Fibroblast of skin of right biceps (primary cell): ENCODE results near the gene DDT.
A peak's percentile ranks its signal among the peaks of the same experiment; 100 is the strongest.
"Not testable (repeated sequence)": the region's sequence is repeated elsewhere in the genome, so short reads cannot be mapped to it uniquely, and the experiment has no call there.

Source experiments
- DNase-seq: peaks from one replicate; pipeline ENCODE4 v3.0.0-alpha.2; 2013

The DDT gene

DNA sequence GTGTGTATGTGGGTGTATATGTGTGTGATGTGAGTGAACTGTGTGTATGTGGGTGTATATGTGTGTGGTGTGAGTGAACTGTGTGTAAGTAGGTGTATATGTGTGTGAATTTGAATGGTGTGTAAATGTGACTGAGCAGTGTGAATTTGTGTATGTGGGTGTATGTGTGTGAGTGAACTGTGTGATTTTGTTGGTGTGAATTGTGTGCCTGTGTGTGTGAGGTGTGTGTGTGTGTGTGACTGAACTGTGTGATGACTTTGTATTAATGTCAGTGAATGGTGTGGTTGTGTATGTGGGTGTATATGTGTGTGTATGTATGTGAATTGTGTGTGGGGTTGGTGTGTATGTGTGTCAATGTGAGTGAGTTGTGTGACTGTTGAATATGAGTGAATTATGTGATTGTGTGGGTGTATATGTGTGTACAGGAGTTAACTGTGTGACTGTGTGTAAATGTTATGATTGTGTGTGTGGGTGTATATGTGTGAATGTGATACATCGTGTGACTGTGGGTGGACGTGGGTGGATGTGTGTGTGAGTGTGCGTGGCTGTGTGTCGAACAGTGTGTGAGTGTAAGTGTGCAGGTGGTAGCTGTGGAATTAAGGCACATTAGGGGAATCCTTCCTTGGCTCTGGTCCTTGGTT, 12.4 kb upstream of the DDT start:
- not testable (repeated sequence) for DNase-seq

DNA sequence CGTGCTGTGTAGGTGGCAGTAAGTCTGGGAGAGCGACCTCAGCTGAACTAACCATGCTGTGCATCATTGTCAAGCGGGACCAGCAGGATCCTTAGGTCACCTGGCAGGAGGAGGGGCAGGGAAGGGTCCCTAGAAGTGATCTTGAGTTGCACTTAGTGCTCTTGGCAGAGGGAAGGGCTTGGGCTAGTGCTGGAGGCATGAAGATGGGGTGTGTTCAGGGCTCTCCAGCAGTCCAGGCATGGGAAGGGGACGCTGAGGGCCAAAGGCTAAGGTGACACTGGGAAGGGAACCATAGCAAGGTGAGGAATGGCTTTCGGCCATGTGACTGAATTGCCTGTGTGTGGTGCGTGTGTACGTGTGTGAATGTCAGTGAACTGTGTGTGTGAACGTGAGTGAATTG, 11.8 kb upstream of the DDT start:
- DNase-seq = not testable (repeated sequence)

- DNase-seq = peak; percentile 30
Observed at GRCh38 chr22:23984430-23984829, 10.2 kb upstream of the DDT start.

DNA sequence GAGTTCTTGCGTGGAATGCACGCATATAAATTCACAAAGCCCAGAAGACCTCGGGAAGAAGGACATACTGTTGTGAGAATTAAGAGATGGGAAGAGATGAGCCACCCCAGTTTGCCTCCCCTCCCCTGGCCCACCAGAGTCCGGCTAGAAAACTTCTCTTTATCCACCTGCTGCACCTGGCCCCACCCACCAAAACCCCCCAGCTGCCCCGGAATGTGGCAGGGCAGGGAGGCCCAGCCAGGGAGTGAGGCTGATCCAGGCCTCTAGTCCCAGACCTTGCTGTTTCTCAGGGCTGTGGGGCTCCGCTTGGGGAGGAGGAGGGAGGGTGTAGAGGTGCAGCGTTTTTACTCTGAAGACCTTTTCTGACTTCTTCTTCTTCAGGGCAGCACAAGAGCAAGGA, 6.3 kb upstream of the DDT start:
- not testable (repeated sequence) for DNase-seq

DNA sequence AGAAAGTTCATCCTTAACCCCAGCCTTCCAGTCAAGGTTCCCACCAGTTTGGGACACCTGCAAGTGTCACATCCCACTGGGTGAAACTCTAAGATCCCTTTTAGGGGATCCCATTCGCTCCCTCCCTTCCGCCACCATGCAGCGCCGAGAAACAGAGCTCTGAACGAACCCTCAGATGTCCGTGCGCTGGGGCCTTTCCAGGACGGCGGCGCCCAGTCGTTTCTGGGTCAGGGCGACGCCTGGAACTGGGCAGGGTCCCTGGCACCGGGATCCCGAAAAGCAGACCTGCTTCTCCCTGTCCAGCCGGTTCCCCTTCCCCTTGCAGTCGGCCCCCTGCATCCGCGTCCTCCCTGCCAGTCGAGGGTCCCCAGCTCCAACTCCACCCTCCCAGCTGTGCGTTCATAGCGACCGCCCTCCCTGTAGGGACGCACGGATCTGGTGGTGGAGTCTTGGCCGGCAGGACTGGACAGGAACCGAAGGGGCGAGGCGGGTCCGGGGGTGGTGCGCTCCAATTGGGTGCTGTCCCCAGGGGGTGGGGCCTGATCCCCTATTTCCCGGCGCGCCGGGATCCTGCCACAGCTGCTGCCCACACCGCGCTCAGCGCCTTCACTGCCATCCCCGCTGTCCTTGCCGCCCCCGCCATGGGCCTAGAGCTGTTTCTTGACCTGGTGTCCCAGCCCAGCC, 5.5 kb upstream of the DDT start, which contains the start of gene GSTT2:
GSTT2 (plus strand) TSS at position 578 of the 684 bp plus-strand sequence.
- not testable (repeated sequence) for DNase-seq

- not testable (repeated sequence) for DNase-seq
Observed at GRCh38 chr22:23977304-23977703, 3.1 kb upstream of the DDT start.

DNA sequence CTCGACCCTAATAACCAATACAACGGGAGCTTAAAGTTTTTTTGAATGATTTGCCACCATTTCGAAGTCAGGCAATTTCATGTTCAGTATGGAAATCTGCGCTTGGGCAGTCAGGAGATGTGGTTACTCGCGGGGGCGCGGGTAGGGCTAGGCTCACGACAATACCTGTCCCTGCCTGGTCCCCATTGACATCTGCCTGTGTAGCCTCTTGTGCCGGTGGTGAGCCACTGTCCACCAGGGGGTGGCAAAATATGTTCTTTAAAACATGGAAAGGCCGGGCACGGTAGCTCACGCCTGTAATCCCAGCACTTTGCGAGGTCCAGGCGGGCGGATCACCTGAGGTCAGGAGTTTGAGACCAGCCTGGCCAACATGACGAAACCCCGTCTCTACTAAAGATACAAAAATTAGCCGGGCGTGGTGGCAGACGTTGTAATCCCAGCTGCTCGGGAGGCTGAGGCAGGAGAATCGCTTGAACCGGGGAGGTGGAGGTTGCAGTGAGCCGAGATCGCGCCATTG, 653 bp upstream of the DDT start:
- DNase-seq = not testable (repeated sequence)

DNA sequence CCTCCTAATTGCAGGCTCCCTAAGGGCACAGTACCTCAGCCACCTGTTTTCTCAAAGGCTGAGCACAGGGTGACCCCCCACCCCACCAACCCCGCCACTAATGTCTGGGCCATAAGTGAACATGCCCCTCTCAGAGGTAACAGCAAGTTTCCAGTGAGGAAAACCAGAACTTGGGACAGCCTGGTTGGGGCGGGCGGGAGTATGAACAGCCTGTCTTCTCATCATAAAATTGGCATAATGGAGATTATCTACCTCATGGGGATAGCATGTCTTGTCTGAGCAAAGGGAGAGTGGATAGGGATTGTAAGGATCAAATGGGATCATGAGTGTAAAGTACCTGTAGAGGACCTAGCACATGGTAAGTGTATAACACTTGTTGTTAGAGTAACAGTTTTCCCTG, 2.3 kb downstream of the DDT start:
- not testable (repeated sequence) for DNase-seq

- DNase-seq = no peak
Observed at GRCh38 chr22:23970816-23971486, 3.3 kb downstream of the DDT start.

- DNase-seq = no peak
Observed at GRCh38 chr22:23970201-23970641, 4.0 kb downstream of the DDT start.

DNA sequence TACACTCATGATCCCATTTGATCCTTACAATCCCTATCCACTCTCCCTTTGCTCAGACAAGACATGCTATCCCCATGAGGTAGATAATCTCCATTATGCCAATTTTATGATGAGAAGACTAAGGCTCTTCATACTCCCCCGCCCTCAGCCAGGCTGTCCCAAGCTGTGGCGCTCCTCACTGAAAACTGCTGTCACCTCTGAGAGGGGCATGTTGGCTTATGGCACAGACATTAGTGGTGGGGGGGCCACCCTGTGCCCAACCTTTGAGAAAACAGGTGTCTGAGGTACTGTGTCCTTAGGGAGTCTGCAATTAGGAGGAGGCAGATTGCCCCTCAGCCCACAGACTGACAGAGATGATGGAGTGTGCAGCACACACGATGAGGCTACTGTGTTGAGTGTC, 5.2 kb downstream of the DDT start:
- no peak for DNase-seq

DNA sequence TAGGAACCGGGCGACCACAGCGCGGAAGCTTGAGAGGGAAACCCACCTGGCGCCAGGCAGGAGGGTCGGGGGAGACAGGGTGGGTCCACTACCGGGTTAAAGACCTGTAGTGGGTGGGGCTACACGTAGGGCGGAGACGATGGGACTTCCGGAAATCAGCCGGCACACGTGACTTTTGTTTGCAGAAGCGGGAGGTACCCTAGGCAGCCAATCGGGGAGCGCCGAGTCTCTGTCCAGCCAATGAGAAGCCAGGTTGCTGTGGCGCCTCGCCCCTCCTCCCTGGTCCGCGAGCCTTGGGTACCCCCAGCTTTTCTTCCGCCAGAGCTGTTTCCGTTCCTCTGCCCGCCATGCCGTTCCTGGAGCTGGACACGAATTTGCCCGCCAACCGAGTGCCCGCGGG, 7.7 kb downstream of the DDT start, which contains the start of gene DDTL:
DDTL (plus strand) TSS at position 321 of the 400 bp plus-strand sequence; CDS start at position 348, 27 bp downstream.
- DNase-seq = not testable (repeated sequence)

DNA sequence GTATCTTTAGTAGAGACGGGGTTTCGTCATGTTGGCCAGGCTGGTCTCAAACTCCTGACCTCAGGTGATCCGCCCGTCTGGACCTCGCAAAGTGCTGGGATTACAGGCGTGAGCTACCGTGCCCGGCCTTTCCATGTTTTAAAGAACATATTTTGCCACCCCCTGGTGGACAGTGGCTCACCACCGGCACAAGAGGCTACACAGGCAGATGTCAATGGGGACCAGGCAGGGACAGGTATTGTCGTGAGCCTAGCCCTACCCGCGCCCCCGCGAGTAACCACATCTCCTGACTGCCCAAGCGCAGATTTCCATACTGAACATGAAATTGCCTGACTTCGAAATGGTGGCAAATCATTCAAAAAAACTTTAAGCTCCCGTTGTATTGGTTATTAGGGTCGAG, 8.1 kb downstream of the DDT start:
- DNase-seq = not testable (repeated sequence)

DNA sequence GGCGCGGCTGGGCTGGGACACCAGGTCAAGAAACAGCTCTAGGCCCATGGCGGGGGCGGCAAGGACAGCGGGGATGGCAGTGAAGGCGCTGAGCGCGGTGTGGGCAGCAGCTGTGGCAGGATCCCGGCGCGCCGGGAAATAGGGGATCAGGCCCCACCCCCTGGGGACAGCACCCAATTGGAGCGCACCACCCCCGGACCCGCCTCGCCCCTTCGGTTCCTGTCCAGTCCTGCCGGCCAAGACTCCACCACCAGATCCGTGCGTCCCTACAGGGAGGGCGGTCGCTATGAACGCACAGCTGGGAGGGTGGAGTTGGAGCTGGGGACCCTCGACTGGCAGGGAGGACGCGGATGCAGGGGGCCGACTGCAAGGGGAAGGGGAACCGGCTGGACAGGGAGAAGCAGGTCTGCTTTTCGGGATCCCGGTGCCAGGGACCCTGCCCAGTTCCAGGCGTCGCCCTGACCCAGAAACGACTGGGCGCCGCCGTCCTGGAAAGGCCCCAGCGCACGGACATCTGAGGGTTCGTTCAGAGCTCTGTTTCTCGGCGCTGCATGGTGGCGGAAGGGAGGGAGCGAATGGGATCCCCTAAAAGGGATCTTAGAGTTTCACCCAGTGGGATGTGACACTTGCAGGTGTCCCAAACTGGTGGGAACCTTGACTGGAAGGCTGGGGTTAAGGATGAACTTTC, 13.0 kb downstream of the DDT start, which contains the start of gene GSTT2B:
GSTT2B (minus strand) TSS at position 112 of the 688 bp plus-strand sequence; CDS start at position 48, 64 bp downstream.
- DNase-seq = not testable (repeated sequence)

GRCh38 chr22:23956301-23956900, 17.8 kb downstream of the DDT start:
- peak; percentile 62 for DNase-seq

DNA sequence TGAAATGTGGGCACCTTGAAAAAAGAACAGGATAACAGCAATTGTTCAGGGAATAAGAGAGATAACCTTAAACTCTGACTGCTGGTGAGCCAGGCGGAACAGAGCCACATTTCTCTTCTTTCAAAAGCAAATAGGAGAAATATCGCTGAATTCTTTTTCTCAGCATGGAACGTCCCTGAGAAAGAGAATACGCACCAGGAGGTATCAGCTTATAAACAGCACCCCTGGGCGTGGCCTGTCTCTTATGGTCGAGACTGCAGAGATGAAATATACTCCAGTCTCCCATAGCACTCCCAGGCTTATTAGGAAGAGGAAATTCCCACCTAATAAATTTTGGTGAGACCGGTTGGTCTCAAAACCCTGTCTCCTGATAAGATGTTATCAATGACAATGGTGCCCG, 18.4 kb downstream of the DDT start:
- not testable (repeated sequence) for DNase-seq

- not testable (repeated sequence) for DNase-seq
Observed at GRCh38 chr22:23954991-23955305, 19.3 kb downstream of the DDT start.

DNA sequence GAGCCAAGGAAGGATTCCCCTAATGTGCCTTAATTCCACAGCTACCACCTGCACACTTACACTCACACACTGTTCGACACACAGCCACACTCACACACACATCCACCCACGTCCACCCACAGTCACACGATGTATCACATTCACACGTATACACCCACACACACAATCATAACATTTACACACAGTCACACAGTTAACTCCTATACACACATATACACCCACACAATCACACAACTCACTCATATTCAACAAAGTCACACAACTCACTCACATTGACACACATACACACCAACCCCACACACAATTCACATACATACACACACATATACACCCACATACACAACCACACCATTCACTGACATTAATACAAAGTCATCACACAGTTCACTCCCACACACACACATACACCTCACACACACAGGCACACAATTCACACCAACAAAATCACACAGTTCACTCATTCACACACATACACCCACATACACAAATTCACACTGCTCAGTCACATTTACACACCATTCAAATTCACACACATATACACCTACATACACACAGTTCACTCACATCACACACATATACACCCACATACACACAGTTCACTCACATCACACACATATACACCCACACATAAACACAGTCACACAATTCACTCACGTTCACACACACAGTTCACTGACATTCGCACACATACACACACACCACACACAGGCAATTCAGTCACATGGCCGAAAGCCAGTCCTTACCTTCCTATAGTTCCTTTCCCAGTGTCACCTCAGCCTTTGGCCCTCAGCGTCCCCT, 19.8 kb downstream of the DDT start:
- DNase-seq = not testable (repeated sequence)

DNA sequence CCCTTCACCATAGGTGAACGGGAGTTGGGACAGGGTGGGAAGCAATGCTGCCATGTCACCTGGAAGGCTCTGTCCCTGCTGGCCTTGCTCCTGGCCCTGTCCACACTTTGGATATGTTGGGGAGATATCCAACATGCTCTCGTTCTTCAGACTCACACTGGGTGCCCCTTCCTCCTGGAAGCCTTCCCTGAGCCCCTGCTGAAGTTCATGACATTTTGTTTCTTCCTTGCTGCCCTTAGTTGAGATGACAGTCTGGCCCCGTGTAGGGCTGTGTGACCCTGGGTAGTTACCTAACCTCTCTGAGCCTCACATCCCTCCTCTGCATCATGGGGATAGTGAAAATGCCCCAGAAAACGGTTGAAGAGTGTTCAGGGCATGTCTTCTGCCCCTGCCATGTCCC, 20.8 kb downstream of the DDT start:
- not testable (repeated sequence) for DNase-seq

GRCh38 chr22:23952794-23953405, 21.3 kb downstream of the DDT start:
- not testable (repeated sequence) for DNase-seq

GRCh38 chr22:23951383-23951782, 22.9 kb downstream of the DDT start:
- not testable (repeated sequence) for DNase-seq
